Right lobe of liver (tissue), 4 donors: Measurements from ENCODE around the gene TTF1.

Experiments used
- POLR2A ChIP-seq: fragments of 450-650 bp; IDR thresholded peaks from one replicate; pipeline ENCODE4 v1.6.1; 2017; ENCODE audit warnings: antibody characterized with exemption, mild to moderate bottlenecking
- TF ChIP-seq, protein P1 (sequence below), 4 donors: fragments of 200-600 bp in 3 of 4; fragments of 450-650 bp in 1 of 4; IDR thresholded peaks; one replicate each; pipeline versions ENCODE4 v1.5.1 to v1.8.0; 2016 to 2022; ENCODE audit warnings: antibody characterized with exemption in 4 of 4, mild to moderate bottlenecking in 2 of 4
- donor health status: DM: no; HTN: no; CAD: no.
- donor health status: DM: no; HTN: no; CAD: no.
- donor health status: DM: no; HTN: yes; CAD: no.

DNA sequence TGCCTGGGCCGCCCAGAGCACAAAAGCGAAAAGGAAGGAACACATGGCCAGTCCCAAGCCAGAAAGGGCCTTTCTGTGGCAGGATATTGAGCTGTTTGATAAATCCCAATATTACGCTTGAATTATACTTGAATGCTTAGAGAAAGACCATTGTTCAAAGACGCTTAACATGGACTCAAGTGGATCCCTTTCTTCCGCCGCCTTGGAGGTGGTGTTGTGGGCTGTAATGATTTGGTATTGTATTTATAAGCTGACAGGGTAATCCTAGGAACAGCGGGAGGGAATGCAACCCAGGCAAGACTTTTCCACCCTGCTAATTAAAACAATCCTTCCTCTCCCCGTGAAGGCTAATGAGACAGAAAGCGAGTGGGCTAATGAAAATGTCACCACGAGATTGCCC, 28.2 kb upstream of the TTF1 start:
- TF ChIP-seq, protein P1, sequence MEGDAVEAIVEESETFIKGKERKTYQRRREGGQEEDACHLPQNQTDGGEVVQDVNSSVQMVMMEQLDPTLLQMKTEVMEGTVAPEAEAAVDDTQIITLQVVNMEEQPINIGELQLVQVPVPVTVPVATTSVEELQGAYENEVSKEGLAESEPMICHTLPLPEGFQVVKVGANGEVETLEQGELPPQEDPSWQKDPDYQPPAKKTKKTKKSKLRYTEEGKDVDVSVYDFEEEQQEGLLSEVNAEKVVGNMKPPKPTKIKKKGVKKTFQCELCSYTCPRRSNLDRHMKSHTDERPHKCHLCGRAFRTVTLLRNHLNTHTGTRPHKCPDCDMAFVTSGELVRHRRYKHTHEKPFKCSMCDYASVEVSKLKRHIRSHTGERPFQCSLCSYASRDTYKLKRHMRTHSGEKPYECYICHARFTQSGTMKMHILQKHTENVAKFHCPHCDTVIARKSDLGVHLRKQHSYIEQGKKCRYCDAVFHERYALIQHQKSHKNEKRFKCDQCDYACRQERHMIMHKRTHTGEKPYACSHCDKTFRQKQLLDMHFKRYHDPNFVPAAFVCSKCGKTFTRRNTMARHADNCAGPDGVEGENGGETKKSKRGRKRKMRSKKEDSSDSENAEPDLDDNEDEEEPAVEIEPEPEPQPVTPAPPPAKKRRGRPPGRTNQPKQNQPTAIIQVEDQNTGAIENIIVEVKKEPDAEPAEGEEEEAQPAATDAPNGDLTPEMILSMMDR (IDR thresholded peaks at IDR 0.05): no peak
- TF ChIP-seq POLR2A: no peak
